ENCODE data around the gene LIMS1.

GRCh38 chr2:108634011-108634410 lies 99.7 kb downstream of the LIMS1 start:
- TF ChIP-seq ZBTB7A (tag by site-specific recombination; IDR thresholded peaks at IDR 0.05; ENCODE audit: low read depth) (no peak), ZFP41 (tag by site-specific recombination; IDR thresholded peaks at IDR 0.05; ENCODE audit: borderline replicate concordance) (no peak)
